BE2C (cell line): ENCODE data around the gene PTPRCAP.
A peak's percentile ranks its signal among the peaks of the same experiment; 100 is the strongest.
"Not testable (repeated sequence)": the region's sequence is repeated elsewhere in the genome, so short reads cannot be mapped to it uniquely, and the experiment has no call there.

Experiments used
- DNase-seq: peaks from one replicate; pipeline ENCODE4 v3.0.0-alpha.2; 2020
- H3K27me3 ChIP-seq: fragments of 250-450 bp; sonication (Bioruptor Pico); 2 replicates; pipeline ENCODE4 v1.5.1; 2020; ENCODE audit warnings: mild to moderate bottlenecking
- H3K36me3 ChIP-seq: fragments of 250-450 bp; sonication (Bioruptor Pico); 2 replicates; pipeline ENCODE4 v1.5.1; 2020; ENCODE audit warnings: mild to moderate bottlenecking
- H3K4me1 ChIP-seq: fragments of 250-450 bp; sonication (Bioruptor Pico); 2 replicates; pipeline ENCODE4 v1.5.1; 2020
- H3K4me3 ChIP-seq: 2 replicates; pipeline ENCODE4 v1.5.1; 2011; ENCODE audit warnings: low read depth, low read length
- H3K9me3 ChIP-seq: fragments of 250-450 bp; sonication (Bioruptor Pico); 2 replicates; pipeline ENCODE4 v1.5.1; 2020
- TF ChIP-seq, protein P1 (sequence below): IDR thresholded peaks from 2 replicates; pipeline ENCODE4 v1.5.1; 2012; ENCODE audit warnings: mild to moderate bottlenecking, low read depth, low read length

The PTPRCAP gene

GRCh38 chr11:67482827-67483798, 45.6 kb upstream of the PTPRCAP start, which contains the start of gene AIP:
TSS of gene AIP (plus strand) at chr11:67483026. CDS start at chr11:67483159, 133 bp downstream.
- H3K36me3 ChIP-seq, result peaks cover 3% of the 10 kb centered on the region
- DNase-seq, result peak; percentile 99
- TF ChIP-seq, protein P1, sequence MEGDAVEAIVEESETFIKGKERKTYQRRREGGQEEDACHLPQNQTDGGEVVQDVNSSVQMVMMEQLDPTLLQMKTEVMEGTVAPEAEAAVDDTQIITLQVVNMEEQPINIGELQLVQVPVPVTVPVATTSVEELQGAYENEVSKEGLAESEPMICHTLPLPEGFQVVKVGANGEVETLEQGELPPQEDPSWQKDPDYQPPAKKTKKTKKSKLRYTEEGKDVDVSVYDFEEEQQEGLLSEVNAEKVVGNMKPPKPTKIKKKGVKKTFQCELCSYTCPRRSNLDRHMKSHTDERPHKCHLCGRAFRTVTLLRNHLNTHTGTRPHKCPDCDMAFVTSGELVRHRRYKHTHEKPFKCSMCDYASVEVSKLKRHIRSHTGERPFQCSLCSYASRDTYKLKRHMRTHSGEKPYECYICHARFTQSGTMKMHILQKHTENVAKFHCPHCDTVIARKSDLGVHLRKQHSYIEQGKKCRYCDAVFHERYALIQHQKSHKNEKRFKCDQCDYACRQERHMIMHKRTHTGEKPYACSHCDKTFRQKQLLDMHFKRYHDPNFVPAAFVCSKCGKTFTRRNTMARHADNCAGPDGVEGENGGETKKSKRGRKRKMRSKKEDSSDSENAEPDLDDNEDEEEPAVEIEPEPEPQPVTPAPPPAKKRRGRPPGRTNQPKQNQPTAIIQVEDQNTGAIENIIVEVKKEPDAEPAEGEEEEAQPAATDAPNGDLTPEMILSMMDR, result no peak
- H3K4me3 ChIP-seq, result peak within 1 kb of the TSS; percentile 73
- H3K4me1 ChIP-seq, result no peaks in the 10 kb centered on the region
- 0 out of 2 replicates have a peak, but pooled peaks cover 8% of the 10 kb centered on the region for H3K9me3 ChIP-seq
- H3K27me3 ChIP-seq, result no peaks in the 10 kb centered on the region

GRCh38 chr11:67482275-67482826, 44.9 kb upstream of the PTPRCAP start:
- no peak for DNase-seq
- peak overlapping the region; percentile 73 for H3K4me3 ChIP-seq
- no peaks in the 10 kb centered on the region; the same call in 1 of the 2 replicates for H3K36me3 ChIP-seq
- no peaks in the 10 kb centered on the region for H3K27me3 ChIP-seq
- TF ChIP-seq, protein P1, result no peak
- 0 out of 2 replicates have a peak, but pooled peaks cover 8% of the 10 kb centered on the region for H3K9me3 ChIP-seq
- H3K4me1 ChIP-seq, result no peaks in the 10 kb centered on the region

DNA sequence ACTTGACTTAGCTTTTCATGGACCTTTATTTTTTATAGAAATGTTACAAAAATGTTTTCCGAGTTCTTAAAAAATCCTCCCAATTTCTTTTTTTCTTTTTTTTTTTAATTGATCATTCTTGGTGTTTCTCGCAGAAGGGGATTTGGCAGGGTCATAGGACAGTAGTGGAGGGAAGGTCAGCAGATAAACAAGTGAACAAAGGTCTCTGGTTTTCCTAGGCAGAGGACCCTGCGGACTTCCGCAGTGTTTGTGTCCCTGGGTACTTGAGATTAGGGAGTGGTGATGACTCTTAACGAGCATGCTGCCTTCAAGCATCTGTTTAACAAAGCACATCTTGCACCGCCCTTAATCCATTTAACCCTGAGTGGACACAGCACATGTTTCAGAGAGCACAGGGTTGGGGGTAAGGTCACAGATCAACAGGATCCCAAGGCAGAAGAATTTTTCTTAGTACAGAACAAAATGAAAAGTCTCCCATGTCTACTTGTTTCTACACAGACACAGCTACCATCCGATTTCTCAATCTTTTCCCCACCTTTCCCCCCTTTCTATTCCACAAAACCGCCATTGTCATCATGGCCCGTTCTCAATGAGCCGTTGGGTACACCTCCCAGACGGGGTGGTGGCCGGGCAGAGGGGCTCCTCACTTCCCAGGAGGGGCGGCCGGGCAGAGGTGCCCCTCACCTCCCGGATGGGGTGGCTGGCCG, 40.0 kb upstream of the PTPRCAP start:
- not testable (repeated sequence) for H3K36me3 ChIP-seq, H3K4me1 ChIP-seq, DNase-seq, H3K9me3 ChIP-seq, H3K27me3 ChIP-seq, H3K4me3 ChIP-seq

GRCh38 chr11:67476692-67477091, 39.2 kb upstream of the PTPRCAP start:
- not testable (repeated sequence) for H3K9me3 ChIP-seq, H3K4me3 ChIP-seq, H3K4me1 ChIP-seq, H3K27me3 ChIP-seq, DNase-seq, H3K36me3 ChIP-seq

GRCh38 chr11:67472882-67473281, 35.4 kb upstream of the PTPRCAP start:
- no peaks in the 10 kb centered on the region for H3K27me3 ChIP-seq
- H3K4me3 ChIP-seq, result no peak overlapping the region
- H3K9me3 ChIP-seq, result no peaks in the 10 kb centered on the region
- TF ChIP-seq, protein P1, result no peak
- DNase-seq, result no peak
- H3K36me3 ChIP-seq, result no peaks in the 10 kb centered on the region
- no peaks in the 10 kb centered on the region for H3K4me1 ChIP-seq

GRCh38 chr11:67470337-67471002, 33.0 kb upstream of the PTPRCAP start:
- no peak overlapping the region for H3K4me3 ChIP-seq
- no peaks in the 10 kb centered on the region for H3K27me3 ChIP-seq
- TF ChIP-seq, protein P1, result no peak
- no peak for DNase-seq
- H3K36me3 ChIP-seq, result no peaks in the 10 kb centered on the region
- H3K4me1 ChIP-seq, result no peaks in the 10 kb centered on the region
- H3K9me3 ChIP-seq, result no peaks in the 10 kb centered on the region
